CD4-positive, alpha-beta T cell treated with Interleukin-21 for 1 hour (primary cell): ENCODE data around the gene FLNB.

ENCODE experiments used
- DNase-seq: peaks from one replicate; pipeline ENCODE4 v3.0.0-alpha.2; 2020

FLNB gene, protein sequence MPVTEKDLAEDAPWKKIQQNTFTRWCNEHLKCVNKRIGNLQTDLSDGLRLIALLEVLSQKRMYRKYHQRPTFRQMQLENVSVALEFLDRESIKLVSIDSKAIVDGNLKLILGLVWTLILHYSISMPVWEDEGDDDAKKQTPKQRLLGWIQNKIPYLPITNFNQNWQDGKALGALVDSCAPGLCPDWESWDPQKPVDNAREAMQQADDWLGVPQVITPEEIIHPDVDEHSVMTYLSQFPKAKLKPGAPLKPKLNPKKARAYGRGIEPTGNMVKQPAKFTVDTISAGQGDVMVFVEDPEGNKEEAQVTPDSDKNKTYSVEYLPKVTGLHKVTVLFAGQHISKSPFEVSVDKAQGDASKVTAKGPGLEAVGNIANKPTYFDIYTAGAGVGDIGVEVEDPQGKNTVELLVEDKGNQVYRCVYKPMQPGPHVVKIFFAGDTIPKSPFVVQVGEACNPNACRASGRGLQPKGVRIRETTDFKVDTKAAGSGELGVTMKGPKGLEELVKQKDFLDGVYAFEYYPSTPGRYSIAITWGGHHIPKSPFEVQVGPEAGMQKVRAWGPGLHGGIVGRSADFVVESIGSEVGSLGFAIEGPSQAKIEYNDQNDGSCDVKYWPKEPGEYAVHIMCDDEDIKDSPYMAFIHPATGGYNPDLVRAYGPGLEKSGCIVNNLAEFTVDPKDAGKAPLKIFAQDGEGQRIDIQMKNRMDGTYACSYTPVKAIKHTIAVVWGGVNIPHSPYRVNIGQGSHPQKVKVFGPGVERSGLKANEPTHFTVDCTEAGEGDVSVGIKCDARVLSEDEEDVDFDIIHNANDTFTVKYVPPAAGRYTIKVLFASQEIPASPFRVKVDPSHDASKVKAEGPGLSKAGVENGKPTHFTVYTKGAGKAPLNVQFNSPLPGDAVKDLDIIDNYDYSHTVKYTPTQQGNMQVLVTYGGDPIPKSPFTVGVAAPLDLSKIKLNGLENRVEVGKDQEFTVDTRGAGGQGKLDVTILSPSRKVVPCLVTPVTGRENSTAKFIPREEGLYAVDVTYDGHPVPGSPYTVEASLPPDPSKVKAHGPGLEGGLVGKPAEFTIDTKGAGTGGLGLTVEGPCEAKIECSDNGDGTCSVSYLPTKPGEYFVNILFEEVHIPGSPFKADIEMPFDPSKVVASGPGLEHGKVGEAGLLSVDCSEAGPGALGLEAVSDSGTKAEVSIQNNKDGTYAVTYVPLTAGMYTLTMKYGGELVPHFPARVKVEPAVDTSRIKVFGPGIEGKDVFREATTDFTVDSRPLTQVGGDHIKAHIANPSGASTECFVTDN (N-terminal part only)

DNA sequence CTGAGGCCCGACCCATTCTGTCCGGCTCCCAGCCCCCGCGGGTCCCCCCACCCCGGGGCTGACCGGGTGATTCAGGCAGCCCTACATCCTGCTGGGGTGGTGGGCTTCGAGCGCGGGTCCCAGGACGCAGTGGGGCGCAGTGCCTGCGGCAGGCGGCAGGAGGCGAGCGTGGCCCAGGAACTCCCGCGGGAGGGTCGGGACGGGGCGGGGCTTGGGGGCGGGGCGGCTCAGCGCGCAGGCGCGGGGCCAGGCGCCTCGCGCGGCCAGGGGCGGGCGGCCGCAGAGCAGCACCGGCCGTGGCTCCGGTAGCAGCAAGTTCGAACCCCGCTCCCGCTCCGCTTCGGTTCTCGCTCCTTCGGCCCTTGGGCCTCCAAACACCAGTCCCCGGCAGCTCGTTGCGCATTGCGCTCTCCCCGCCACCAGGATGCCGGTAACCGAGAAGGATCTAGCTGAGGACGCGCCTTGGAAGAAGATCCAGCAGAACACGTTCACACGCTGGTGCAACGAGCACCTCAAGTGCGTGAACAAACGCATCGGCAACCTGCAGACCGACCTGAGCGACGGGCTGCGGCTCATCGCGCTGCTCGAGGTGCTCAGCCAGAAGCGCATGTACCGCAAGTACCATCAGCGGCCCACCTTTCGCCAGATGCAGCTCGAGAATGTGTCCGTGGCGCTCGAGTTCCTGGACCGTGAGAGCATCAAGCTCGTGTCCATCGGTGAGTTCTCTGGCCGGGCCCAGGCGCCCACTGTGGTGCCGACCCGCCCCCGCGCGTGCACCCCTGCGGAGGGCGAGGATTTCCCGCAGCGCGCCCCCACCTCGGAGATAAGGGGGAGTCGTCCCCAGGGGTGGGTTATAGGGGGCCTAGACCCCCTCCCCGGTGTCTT is at the start of gene FLNB:
TSS of gene FLNB (plus strand) at position 282 of the 885 bp plus-strand sequence. CDS start at position 425, 143 bp downstream.
- peak; percentile 80 for DNase-seq

DNA sequence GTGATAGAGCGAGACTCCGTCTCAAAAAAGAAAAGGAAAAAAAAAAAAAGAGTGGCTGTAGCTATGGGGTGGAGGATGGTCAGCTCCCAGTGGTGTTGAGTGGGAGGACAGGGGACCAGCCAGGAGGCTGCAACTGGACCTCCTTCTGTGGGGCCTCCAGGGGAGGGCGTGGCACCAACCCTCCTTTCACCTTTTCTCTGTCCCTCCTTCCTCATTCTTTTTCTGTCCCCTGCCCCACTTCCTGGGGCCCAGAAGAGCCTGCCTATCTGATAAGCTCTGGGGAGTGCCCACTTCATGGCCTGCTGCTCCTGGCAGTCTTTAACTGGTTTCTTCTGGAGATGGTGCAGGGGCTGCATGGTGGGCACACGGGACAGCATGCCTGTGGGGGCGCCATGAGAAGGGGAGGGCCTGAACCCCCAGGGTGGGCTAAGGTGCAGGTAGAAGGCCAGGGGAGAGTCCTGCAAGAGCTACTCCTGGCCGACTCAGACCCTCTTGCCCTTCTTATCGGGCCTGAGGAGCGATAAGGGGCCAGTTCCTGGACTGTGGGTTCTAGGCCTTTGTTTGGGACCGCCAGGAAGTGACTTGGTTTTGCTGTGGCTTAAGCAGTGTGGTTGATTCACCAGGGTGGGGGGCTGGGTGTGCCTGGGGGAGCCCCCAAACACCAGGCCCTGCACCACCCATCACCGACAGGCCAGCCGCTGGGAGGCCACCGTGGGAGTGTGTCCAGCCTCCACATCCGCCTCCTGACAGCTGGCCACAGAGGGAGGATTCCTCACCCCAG is 49.4 kb upstream of the FLNB start:
- no peak for DNase-seq

DNA sequence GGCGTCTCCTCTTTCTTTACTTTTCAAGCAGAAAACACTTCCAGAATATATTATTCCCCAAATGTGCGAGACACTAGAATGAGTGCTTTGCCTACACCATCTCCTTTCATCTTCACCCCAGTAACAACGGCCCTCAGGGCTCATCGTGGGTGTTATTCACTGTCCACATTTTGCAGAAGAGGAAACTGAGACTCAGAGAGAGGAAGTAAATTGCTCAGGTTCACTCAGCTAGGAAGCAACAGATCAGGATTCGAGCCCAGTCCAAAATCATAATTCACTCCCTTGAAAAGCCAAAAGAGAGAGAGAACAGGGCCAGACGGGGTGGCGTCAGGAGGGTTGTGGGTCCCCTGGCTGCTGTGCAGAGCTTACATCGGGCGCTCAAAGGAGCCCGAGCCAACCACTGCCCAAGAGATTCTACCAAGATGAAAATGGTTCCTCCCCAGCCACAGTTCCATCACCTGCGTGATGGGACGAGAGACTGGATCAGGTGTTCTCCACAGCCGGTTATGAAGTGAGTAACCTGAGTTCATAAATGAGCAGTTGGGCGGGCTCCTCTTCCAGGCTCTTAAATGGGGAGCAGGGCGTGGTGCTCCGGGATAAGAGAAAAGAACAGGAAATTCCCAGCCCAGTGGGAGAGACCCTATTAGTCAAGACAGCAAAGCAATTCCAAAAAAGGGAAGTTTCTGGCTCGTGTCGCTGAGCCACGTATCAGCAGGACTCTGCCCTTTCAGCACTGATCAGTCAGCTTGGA is 48.6 kb upstream of the FLNB start:
- DNase-seq = no peak

DNA sequence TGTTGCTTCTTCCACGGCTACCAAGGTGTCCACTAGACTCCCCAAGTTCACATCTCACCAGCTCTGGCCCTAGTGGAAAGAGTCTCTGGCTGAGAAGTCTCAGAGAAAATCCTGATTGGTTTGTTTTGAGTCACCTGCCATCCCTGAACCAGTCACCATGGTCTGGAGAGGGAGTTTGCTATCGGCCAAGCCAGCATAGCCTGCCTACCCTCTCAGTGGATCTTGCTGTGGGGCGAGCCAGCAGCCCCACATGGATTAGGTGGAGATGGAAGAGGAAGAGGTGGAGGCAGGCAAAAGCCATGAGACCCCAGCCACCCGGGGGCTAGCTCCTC is 48.1 kb upstream of the FLNB start:
- DNase-seq = no peak

DNA sequence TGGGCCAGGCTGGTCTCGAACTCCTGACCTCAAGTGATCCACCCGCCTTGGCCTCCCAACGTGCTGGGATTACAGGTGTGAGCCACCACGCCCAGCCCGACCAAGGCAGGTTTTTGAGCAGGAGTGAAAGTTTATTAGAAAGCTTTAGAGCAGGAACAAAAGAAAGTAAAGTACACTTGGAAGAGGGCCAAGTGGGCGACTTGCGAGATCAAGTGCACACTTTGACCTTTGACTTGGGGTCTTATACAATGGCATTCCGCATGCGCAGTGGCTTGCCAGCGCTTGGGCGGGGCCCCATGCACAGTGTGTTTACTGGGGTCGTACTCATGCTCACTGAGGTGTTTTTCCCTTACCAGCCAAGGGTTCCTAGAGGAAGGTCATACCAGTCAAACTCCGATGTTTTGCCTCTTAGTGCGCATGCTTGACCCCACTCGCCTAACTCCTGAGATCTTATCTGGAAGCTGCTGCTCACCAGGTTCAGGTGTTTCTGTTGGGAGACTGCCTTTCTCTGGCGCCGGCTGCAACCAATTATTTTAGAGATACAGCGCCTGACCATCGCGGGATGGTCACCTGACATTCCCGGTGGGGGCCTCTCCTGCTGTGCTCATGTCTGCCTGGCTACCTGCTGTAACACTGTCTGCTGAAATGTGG is 46.9 kb upstream of the FLNB start:
- DNase-seq = no peak

DNA sequence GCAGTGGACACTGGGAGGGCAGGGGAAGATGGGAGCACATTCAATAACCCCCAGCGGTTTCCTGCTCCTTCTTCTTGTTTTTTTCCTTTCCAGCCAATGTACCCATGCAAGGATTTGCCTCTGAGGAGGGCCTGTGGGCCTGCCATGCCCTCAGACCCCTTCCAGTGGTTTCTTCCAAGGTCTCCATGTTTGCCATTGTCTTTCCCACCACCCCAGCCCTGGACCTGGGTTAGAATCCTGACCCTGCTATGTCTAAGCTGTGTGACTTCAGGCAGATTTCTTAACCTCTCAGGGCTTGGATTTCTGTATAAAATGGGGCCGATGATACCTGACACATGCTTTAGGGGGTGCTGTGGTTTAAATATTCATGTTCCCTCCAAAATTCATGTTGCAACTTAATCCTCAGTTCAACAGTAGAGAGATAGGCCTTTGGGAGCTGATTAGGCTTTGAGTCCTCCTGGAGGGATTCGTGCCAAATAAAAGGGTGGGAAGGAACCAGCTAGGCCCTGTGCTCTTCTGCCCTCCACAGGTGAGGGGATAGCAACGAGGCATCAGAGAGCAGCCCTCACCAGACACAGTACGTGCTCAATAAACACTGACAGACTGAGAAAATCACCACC is 46.3 kb upstream of the FLNB start:
- DNase-seq = no peak

DNA sequence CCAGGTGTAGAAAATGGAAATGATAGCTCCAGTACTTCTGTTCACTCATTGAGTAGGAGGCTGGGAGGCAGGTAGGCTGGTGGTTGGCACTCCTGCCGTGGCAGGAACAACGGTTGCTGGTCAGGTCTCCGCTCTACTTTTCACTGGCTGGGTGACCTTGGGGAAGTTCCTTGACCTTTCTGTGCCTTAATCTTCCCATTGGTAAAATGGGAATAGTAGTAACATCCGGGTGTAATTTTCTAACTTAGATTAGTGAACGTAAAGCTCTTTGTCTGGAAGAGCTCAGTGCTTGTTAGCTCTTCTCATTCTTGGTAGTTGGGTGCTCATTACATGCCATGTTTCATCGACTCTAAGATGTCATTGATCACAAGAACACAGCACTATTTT is 45.8 kb upstream of the FLNB start:
- no peak for DNase-seq

DNA sequence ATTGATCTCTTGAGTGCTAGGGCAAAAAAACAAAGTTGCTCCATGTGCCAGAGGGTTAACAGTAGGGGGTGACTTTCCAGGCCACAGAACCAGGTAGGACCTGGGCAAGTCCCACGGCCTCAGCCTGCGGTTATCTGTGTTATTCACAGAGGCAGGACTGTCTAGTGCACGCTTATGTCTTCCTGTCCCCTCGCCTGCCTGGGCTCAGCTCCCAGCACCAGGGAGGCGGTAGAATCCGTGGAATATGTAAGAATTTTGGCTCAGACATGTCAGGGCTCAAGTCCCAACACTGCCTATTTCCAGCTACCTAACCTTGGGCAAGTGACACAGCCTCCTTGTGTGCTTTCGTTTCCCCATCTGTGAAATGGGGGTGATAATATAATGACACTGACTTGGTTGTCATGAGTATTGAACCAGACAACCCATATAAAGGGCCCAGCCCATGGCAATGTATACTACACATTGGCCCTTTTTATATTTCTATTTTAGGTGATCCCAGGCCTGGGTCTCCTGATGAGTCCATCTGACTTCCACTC is 44.3 kb upstream of the FLNB start:
- no peak for DNase-seq

DNA sequence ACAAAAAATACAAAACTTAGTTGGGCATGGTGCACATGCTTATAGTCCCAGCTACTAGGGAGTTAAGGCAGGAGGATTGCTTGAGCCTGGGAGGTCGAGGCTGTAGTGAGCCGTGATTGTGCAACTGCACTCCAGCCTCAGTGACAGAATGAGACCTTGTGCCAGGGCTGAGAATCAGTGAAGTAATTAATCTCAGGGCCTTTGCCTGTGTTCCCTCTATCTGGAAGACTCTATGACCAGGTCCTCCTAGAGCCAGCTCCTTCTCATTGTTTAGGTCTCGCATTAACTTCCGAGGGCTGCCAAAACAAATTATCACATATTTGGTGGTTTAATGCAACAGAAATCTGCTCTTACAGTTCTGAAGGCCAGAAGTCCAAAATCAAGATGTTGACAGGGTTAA is 41.4 kb upstream of the FLNB start:
- no peak for DNase-seq

DNA sequence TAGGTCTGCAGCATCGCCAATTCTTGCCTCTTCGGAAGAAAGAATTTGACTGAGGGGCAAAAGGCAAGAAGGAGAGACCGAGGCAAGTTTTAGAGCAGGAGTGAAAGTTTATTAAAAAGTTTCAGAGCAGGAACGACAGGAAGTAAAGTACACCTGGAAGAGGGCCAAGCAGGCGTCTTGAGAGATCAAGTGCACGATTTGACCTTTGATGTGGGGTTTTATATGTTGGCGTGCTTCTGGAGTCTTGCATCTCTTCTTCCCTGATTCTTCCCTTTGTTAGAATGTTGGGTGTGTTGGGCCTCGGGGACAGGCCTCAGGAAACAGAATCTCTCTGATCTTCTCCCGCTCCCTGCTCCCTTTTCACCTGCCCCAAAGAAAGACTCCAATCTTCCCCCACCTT is 40.6 kb upstream of the FLNB start:
- no peak for DNase-seq

DNA sequence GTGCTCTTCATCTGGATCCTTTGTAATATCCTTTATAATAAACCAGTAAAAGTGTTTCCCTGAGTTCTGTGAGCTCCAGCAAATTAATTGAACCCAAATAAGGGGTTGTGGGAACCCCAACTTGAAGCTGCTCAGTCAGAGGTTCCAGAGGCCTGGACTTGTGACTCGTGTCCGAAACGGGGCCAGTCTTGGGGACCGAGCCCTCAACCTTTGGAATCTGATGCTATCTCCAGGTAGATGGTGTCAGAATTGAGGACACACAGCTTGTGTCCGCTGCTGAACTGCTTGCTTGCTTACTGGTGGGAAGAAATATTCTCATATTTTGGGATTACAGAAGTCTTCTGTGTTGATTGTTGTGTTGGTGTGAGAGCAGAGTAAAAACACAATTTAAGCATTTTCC is 39.7 kb upstream of the FLNB start:
- no peak for DNase-seq

DNA sequence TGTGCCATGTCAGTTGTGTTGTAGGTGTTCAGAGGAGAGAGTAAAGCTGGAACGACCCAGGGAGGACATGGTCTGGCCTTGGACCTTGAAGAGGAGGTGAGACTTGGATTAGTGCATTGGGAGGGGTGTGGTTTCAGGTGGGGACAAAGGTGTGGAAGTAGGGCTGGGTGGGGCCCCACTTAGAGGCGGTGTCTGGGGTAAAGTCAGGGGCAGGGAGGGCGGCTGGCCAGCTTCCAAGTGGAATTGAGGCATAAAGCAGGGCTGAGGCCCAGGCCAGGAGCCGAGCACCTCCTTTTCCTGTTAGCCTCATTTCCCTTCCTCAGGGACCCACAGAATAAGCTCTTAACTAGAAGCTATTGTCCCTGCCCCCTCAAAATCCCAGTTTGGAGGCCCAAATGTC is 36.2 kb upstream of the FLNB start:
- DNase-seq = no peak

DNA sequence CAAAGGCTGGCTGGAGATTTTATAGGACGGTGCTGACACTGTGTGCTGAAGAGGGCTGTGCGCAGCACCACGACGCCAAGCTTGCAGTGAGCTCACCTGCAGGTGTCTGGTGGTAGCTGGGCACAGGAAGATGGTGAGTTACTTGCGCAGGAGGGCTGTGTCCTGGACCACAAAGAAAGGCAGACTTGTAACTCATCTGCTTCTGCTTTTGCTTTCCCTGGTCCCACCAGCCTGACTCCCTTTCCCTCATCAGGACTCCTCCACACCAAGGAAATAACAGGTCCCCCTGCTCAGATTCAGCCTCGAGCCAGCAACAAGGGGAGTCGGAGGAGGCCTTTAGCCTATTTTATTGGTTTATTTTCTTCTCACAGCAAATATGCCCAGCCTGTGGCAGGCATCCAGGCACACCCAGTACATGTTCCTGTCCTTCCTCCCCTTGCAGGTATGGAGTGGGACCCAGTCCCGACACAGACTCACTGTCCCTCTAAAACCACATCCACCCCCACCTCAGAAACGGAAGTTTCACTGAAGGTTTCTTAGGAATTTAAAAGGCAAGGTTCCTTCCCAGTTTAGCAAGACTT is 35.6 kb upstream of the FLNB start:
- DNase-seq = no peak

DNA sequence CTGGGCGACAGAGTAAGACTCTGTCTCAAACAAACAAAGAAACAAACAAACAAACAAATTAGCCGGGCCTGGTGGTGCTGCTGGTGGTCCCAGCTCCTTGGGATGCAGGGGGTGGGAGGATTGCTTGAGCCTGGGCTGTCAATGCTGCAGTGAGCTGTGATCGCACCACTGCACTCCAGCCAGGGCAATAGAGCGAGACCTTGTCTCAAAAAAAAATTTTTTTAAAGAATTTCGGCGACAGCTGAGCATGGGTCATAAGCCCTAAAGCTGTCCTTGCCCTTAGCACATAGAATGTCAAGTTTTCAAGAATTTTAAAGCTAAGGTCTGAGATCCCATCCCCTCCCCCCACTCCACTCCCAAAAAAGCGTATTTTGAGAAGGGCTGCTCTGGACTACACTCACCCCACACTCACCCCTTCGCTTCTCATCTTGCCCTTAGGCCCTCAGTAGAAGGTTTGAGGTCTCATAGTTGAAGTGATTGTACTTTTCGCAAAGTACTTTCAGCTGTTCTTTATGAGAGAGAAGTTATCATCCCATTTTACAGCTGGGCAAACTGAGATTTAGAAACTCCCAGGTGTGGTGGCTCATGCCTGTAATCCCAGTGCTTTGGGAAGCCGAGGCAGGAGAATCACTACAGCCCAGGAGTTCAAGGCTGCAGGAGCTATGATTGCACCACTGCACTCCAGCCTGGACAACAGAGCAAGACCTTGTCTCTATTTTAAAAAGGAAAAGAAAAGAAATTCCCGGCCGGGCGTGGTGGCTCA is 34.3 kb upstream of the FLNB start:
- no peak for DNase-seq

DNA sequence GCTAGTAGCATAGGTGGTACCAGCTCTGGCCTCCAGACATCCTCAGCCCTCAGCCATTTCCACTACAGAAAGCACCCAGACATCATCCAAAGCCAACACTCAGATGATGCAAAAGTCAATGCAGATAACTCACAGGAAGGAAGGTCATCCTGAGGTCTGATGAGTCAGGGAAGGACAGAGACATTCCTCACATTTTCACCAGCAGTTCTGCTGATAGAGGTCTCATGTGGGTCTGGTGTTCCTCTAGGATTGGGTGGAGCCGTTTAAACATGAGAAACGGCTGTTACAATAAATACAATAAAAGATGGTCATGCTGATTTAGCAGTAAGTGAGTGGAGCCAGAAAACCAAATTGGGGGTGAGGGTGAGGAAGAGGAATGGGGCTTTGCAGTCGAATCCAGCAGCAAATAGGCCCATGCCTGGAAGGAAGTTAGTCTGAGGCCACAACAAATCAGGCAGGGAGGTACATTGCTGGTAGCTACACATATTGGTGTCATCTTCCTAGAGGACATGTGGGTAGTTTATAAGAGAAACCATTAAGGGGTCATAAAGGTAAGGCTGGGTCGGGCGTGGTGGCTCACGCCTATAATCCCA is 33.3 kb upstream of the FLNB start:
- no peak for DNase-seq

DNA sequence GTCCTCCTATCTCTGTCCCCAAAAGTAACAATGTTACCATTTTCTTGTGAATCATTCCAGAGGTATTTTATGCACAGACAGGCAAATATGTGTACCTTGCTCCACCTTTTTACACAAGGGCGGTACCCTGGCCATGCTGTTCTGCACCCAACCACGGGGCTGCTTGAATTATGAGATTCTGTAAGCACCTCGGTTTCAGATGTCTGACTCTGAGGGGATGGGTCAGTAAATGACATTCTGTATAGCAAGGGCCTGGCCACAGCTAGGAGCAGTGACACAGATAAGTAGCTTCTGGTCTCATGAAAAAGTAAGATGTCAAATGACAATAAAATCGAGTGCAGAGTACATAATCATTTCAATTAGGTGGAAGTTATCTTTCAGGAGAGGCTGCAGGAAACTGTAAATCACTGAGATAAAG is 30.4 kb upstream of the FLNB start:
- no peak for DNase-seq

DNA sequence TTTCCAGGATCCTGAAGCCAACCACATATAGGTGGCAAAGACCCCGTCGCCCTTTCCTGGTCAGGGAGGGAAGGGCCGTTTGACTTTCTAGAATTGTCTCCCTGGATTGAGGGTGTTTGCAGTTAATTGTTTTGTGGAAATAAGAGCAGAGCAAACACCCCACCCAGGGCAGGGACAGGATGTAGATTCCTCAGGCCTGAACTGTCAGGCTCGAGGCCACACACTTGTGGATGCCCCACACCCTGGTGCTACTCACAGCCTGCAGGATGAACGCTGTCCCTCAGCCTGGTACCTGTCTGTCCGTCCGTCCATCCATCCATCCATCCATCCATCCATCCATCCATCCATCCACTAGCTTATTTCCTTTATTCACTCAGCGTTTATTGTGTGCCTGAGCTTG is 29.9 kb upstream of the FLNB start:
- no peak for DNase-seq

DNA sequence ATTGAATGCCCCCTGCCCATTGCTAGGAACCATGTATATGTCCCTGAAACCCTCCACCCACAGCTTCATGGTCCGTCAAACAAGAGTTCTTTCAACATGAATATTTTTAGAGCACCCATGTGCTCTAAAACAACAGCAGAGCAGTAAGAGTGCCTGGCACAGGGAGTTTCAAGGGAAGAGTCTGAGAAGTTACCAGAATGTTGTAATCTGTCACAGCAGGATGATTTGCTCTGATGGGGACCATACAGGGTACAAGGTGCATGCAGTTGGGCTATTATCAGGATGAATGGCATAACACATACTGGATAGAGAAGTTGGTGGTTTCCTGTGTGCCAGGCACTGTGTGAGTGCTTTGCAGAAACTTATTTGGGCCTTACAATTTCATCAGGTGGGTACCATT is 27.8 kb upstream of the FLNB start:
- no peak for DNase-seq
